Stomach (tissue), 9 donors: Measurements from ENCODE around the gene MINAR1. TPM values are rescaled to one million over a fixed set of nuclear protein-coding genes. Genes with fewer than 3 reads are reported as not detected.
"Not testable (repeated sequence)": the region's sequence is repeated elsewhere in the genome, so short reads cannot be mapped to it uniquely, and the experiment has no call there.

Experiments
- DNase-seq, 2 donors: peaks; one replicate each; pipeline versions ENCODE4 v3.0.0 to v3.0.0-alpha.2; 2013 to 2019
- H3K27ac ChIP-seq, 5 donors: fragments of 200-600 bp in 4 of 5; sonication (generic) in 4 of 5; one replicate each; pipeline ENCODE4 v1.5.1; 2013 to 2019; ENCODE audit warnings: mild to moderate bottlenecking in 1 of 5, moderate library complexity in 1 of 5
- H3K27me3 ChIP-seq, 3 donors: fragments of 200-600 bp; sonication (generic); one replicate each; pipeline ENCODE4 v1.5.1; 2017 to 2019; ENCODE audit warnings: mixed run types in 1 of 3
- H3K36me3 ChIP-seq, 4 donors: fragments of 200-600 bp; sonication (generic); 1 replicate in 3 of 4; 2 replicates in 1 of 4; pipeline ENCODE4 v1.5.1; 2016 to 2019
- H3K4me1 ChIP-seq, 4 donors: fragments of 200-600 bp; sonication (generic); one replicate each; pipeline ENCODE4 v1.5.1; 2016 to 2019
- H3K4me3 ChIP-seq, 4 donors: fragments of 200-600 bp; sonication (generic) in 3 of 4; one replicate each; pipeline ENCODE4 v1.5.1; 2016 to 2019; ENCODE audit warnings: mild to moderate bottlenecking in 1 of 4
- H3K9me3 ChIP-seq, 4 donors: fragments of 200-600 bp; sonication (generic); one replicate each; pipeline ENCODE4 v1.5.1; 2016 to 2019
- CTCF ChIP-seq, 7 experiments: fragments of 450-650 bp in 4 of 7; fragments of 200-600 bp in 3 of 7; sonication (generic) in 3 of 7; IDR thresholded peaks; one replicate each; pipeline ENCODE4 v1.5.1; 2016 to 2019; ENCODE audit warnings: antibody characterized with exemption in 7 of 7, control low read depth in 2 of 7, mild to moderate bottlenecking in 1 of 7
- EP300 ChIP-seq: sonication (generic); formaldehyde crosslinking; IDR thresholded peaks from one replicate; pipeline ENCODE4 v1.6.1; 2017; ENCODE audit warnings: antibody characterized with exemption
- POLR2A ChIP-seq, 4 donors: fragments of 450-650 bp; IDR thresholded peaks; one replicate each; pipeline ENCODE4 v1.6.1; 2016; ENCODE audit warnings: antibody characterized with exemption in 4 of 4, control low read depth in 2 of 4, mild to moderate bottlenecking in 1 of 4, moderate library complexity in 1 of 4
- POLR2AphosphoS5 ChIP-seq, 3 donors: sonication (generic); formaldehyde crosslinking; IDR thresholded peaks; one replicate each; pipeline ENCODE4 v1.6.1; 2016; ENCODE audit warnings: antibody characterized with exemption in 3 of 3
- WGBS, 5 donors: extraction: QIAGEN DNeasy Blood & Tissue Kit in 3 of 5; methylation state at CpG; one replicate each; pipeline versions ENCODE4 v1.1.5 to v1.1.7; 2013 to 2018; 5-methylcytosine and 5-hydroxymethylcytosine counted together
- intact Hi-C: fragments of 100-400 bp; cut with DNase I; formaldehyde crosslinking; loops from one replicate; pipeline ENCODE4 v1.15.1; 2023; ENCODE audit warnings: low total_unique reads
- polyA plus RNA-seq, 3 donors: library from polyadenylated mRNA; stranded (reverse); fragments of 200-250 nt; gene quantifications; one replicate each; pipeline ENCODE4 v1.2.3, GENCODE V29; 2013
- total RNA-seq, 5 donors: library from RNA; depleted of rRNA; stranded (reverse); fragments of >200 nt; gene quantifications; one replicate each; pipeline versions ENCODE4 v1.1.0 to v1.2.3, GENCODE V29; 2014 to 2016
- donor health status: healthy with polysubstance abuse.
- donor health status: Bipolar disorder and iron deficiency.
- donor health status: healthy.

The MINAR1 gene
- total and polyA plus RNA-seq, 8 donors = 0.12 to 1.3 (median 0.25) TPM; not detected in 3

GRCh38 chr15:79412429-79412828, 19.7 kb upstream of the MINAR1 start:
- 97 to 98% (median 98%) methylated on average over 6 of the region's 6 CpGs for WGBS, 5 donors
- DNase-seq = no peak
- H3K4me3 ChIP-seq = no peak overlapping the region

GRCh38 chr15:79416876-79417275, 15.3 kb upstream of the MINAR1 start:
- H3K9me3 ChIP-seq = no peaks in the 10 kb centered on the region
- H3K27ac ChIP-seq = no peak overlapping the region
- 95 to 100% (median 96%) methylated on average over 1 to 2 of the region's 2 CpGs for WGBS, 5 donors
- intact Hi-C loops = no loop called here
- H3K4me1 ChIP-seq = no peaks in the 10 kb centered on the region
- DNase-seq = no peak
- H3K27me3 ChIP-seq = no peaks in the 10 kb centered on the region
- no peak overlapping the region for H3K4me3 ChIP-seq
- peaks cover 0 to 9% (median 4%) of the 10 kb centered on the region in 4 donors for H3K36me3 ChIP-seq
- TF ChIP-seq POLR2AphosphoS5 (IDR thresholded peaks at IDR 0.05) = no peak
- no peak for TF ChIP-seq CTCF (IDR thresholded peaks at IDR 0.05)
- no peak for TF ChIP-seq EP300

More at GRCh38 chr15:79412429-79412828, 19.7 kb upstream of the MINAR1 start:
- Histone ChIP-seq H3K36me3 (peaks cover 0 to 15% (median 7%) of the 10 kb centered on the region in 4 donors), H3K27ac (no peak overlapping the region), H3K27me3 (no peaks in the 10 kb centered on the region), H3K4me1 (no peaks in the 10 kb centered on the region), H3K9me3 (no peaks in the 10 kb centered on the region)
- intact Hi-C loops = no loop called here
- TF ChIP-seq CTCF (IDR thresholded peaks at IDR 0.05) = no peak
- TF ChIP-seq POLR2AphosphoS5 (IDR thresholded peaks at IDR 0.05) = no peak
- no peak for TF ChIP-seq EP300
- no peak for TF ChIP-seq POLR2A (IDR thresholded peaks at IDR 0.05)

GRCh38 chr15:79418693-79419279, 13.3 kb upstream of the MINAR1 start:
- TF ChIP-seq POLR2A (IDR thresholded peaks at IDR 0.05) (no peak), EP300 (no peak), POLR2AphosphoS5 (IDR thresholded peaks at IDR 0.05) (no peak), CTCF (IDR thresholded peaks at IDR 0.05) (no peak)
- WGBS, 5 donors = 50 to 57% (median 53%) methylated on average over 9 of the region's 9 CpGs
- Histone ChIP-seq H3K27ac (no peak overlapping the region), H3K4me1 (no peaks in the 10 kb centered on the region), H3K4me3 (no peak overlapping the region), H3K9me3 (no peaks in the 10 kb centered on the region), H3K36me3 (no peaks in the 10 kb centered on the region), H3K27me3 (no peaks in the 10 kb centered on the region)
- intact Hi-C loops = no loop called here
- no peak for DNase-seq

- Histone ChIP-seq H3K27ac (no peak overlapping the region), H3K4me1 (peaks cover 0 to 3% (median under 1%) of the 10 kb centered on the region in 4 donors), H3K9me3 (peaks cover 0 to 4% (median 0%) of the 10 kb centered on the region in 4 donors), H3K36me3 (no peaks in the 10 kb centered on the region), H3K27me3 (peaks cover 0 to 57% (median 20%) of the 10 kb centered on the region in 3 donors), H3K4me3 (no peak overlapping the region)
- no peak for DNase-seq
- TF ChIP-seq CTCF (IDR thresholded peaks at IDR 0.05) (no peak), EP300 (no peak), POLR2AphosphoS5 (IDR thresholded peaks at IDR 0.05) (no peak)
- 81 to 88% (median 85%) methylated on average over 10 of the region's 10 CpGs for WGBS, 5 donors
- intact Hi-C loops = no loop called here
Measured at GRCh38 chr15:79425591-79426295, 6.4 kb upstream of the MINAR1 start.

- H3K27me3 ChIP-seq = peaks cover 6 to 69% (median 31%) of the 10 kb centered on the region in 3 donors
- H3K9me3 ChIP-seq, intact Hi-C loops: not testable (repeated sequence)
Measured at GRCh38 chr15:79426899-79427298, 5.2 kb upstream of the MINAR1 start.

More at GRCh38 chr15:79426899-79427298, 5.2 kb upstream of the MINAR1 start:
- H3K4me3 ChIP-seq, H3K27ac ChIP-seq, H3K36me3 ChIP-seq, DNase-seq: not testable (repeated sequence)
- WGBS, 5 donors = 93 to 98% (median 94%) methylated on average over 2 of the region's 2 CpGs
- H3K4me1 ChIP-seq = peaks cover 1 to 15% (median 12%) of the 10 kb centered on the region in 4 donors
